HepG2 (cell line): ENCODE measurements around the gene CLEC16A. TPM values are rescaled to one million over a fixed set of nuclear protein-coding genes. Genes with fewer than 3 reads are reported as not detected.

Source experiments
- ASH2L ChIP-seq: fragments of 300-600, 200-600 bp; sonication (generic); IDR thresholded peaks from 2 replicates; pipeline ENCODE4 v1.7.0; 2017; ENCODE audit warnings: low read depth, mild to moderate bottlenecking, moderate library complexity, mixed read lengths, low read length; ENCODE audit not compliant: insufficient read length
- ESRRA ChIP-seq: sonication (generic); formaldehyde crosslinking; IDR thresholded peaks from 2 replicates; pipeline ENCODE4 v1.5.1; 2020; ENCODE audit warnings: mild to moderate bottlenecking, low read depth, missing genetic modification reagents
- GMEB1 ChIP-seq: sonication (generic); formaldehyde crosslinking; IDR thresholded peaks from 2 replicates; pipeline ENCODE4 v1.5.1; 2020; ENCODE audit warnings: missing genetic modification reagents, mild to moderate bottlenecking, borderline replicate concordance
- IKZF5 ChIP-seq: IDR thresholded peaks from 2 replicates; pipeline ENCODE4 v1.6.1; 2018; ENCODE audit warnings: missing genetic modification reagents, mild to moderate bottlenecking, missing compliant biosample characterization
- RNF2 ChIP-seq: fragments of 450-650 bp; conservative IDR thresholded peaks from 2 replicates; pipeline ENCODE4 v1.6.1; 2016; ENCODE audit warnings: low read depth
- SETDB1 ChIP-seq: sonication (generic); formaldehyde crosslinking; IDR thresholded peaks from 2 replicates; pipeline ENCODE4 v1.5.1; 2020; ENCODE audit warnings: missing genetic modification reagents, mild to moderate bottlenecking, borderline replicate concordance
- SMAD3 ChIP-seq: sonication (generic); formaldehyde crosslinking; IDR thresholded peaks from 2 replicates; pipeline ENCODE4 v1.4.0; 2020; ENCODE audit warnings: missing genetic modification reagents
- SRSF1 ChIP-seq: fragments of 200-400 bp; formaldehyde crosslinking; optimal IDR thresholded peaks from 2 replicates; pipeline ENCODE3; 2017; ENCODE audit warnings: mild to moderate bottlenecking, low read depth, low read length, moderate library complexity
- TBX2 ChIP-seq: sonication (generic); formaldehyde crosslinking; IDR thresholded peaks from 2 replicates; pipeline ENCODE4 v1.5.0; 2020; ENCODE audit warnings: missing genetic modification reagents, mild to moderate bottlenecking, borderline replicate concordance
- THAP11 ChIP-seq: IDR thresholded peaks from 2 replicates; pipeline ENCODE4 v1.6.1; 2016; ENCODE audit warnings: missing biosample characterization, missing genetic modification reagents
- THAP9 ChIP-seq: sonication (generic); formaldehyde crosslinking; IDR thresholded peaks from 2 replicates; pipeline ENCODE4; 2020; ENCODE audit warnings: missing genetic modification reagents, mild to moderate bottlenecking, borderline replicate concordance
- TP53 ChIP-seq: sonication (generic); formaldehyde crosslinking; conservative IDR thresholded peaks from 2 replicates; pipeline ENCODE4 v1.4.0; 2020; ENCODE audit warnings: missing genetic modification reagents
- ZFYVE20 ChIP-seq: sonication (generic); formaldehyde crosslinking; IDR thresholded peaks from 2 replicates; pipeline ENCODE4 v1.8.0; 2023; ENCODE audit warnings: low read depth, mild to moderate bottlenecking, moderate library complexity, missing genetic modification reagents, borderline replicate concordance
- ZNF12 ChIP-seq: sonication (generic); formaldehyde crosslinking; IDR thresholded peaks from 2 replicates; pipeline ENCODE4 v1.5.0; 2020; ENCODE audit warnings: missing genetic modification reagents
- ZNF205 ChIP-seq: IDR thresholded peaks from 2 replicates; pipeline ENCODE4 v1.6.1; 2018; ENCODE audit warnings: missing biosample characterization, missing genetic modification reagents
- ZNF292 ChIP-seq: sonication (generic); formaldehyde crosslinking; IDR thresholded peaks from 2 replicates; pipeline ENCODE4 v1.8.1; 2022; ENCODE audit warnings: mild to moderate bottlenecking, low read depth, missing genetic modification reagents, borderline replicate concordance
- ZNF619 ChIP-seq: sonication (generic); formaldehyde crosslinking; IDR thresholded peaks from 2 replicates; pipeline ENCODE4 v1.4.0; 2020; ENCODE audit warnings: mild to moderate bottlenecking, missing genetic modification reagents
- polyA plus RNA-seq, 8 experiments: library from polyadenylated mRNA; depleted of rRNA in 3 of 8; stranded (reverse) in 7 of 8; unstranded in 1 of 8; fragments of >200 nt; fragmentation: Illumina TruSeq in 4 of 8; extraction: Trizol in 4 of 8; gene quantifications; 2 replicates each; pipeline versions ENCODE4 v1.2.1 to v1.2.3, GENCODE V29; 2011 to 2016; ENCODE audit warnings: low read depth in 4 of 8, missing spikeins in 1 of 8, mixed read lengths in 1 of 8; ENCODE audit not compliant: insufficient read depth in 1 of 8
- total RNA-seq, 5 experiments: library from RNA; depleted of rRNA; stranded (reverse); fragments of >200 nt; fragmentation: Illumina TruSeq; extraction: Trizol; gene quantifications; 2 replicates each; pipeline ENCODE4 v1.2.3, GENCODE V29; 2016; ENCODE audit warnings: low read depth in 1 of 5
- TF ChIP-seq, protein P1 (sequence below): IDR thresholded peaks from 2 replicates; pipeline ENCODE4 v1.6.1; 2016; ENCODE audit warnings: mild to moderate bottlenecking

The CLEC16A gene
- total and polyA plus RNA-seq, 2 of the 13 experiments (the other 11 are each of a cell fraction or from before 2014, with no cell fraction given), result 8.5 to 10.3 TPM

GRCh38 chr16:10938796-10939648 is 5.3 kb upstream of the CLEC16A start (continued):
- TF ChIP-seq THAP9, result 0 out of 2 replicates have a peak, but pooled peaks have one; percentile 5
- no peak for TF ChIP-seq ESRRA
- TF ChIP-seq SETDB1 (CRISPR knock-in tag), result no peak
- TF ChIP-seq GMEB1, result no peak
- no peak for TF ChIP-seq TP53
- peak; percentile 47; the same call in 1 of the 2 replicates for TF ChIP-seq ZNF12 (CRISPR knock-in tag)
- TF ChIP-seq SRSF1, result no peak
- TF ChIP-seq IKZF5 (CRISPR knock-in tag), result peak; percentile 68; the same call in 1 of the 2 replicates
- no peak for TF ChIP-seq ZNF619 (CRISPR knock-in tag)
- TF ChIP-seq ZNF292 (CRISPR knock-in tag), result 0 out of 2 replicates have a peak, but pooled peaks have one; percentile 23
- 0 out of 2 replicates have a peak, but pooled peaks have one; percentile 20 for TF ChIP-seq SMAD3 (CRISPR knock-in tag)
- TF ChIP-seq ASH2L, result no peak
- TF ChIP-seq, protein P1, sequence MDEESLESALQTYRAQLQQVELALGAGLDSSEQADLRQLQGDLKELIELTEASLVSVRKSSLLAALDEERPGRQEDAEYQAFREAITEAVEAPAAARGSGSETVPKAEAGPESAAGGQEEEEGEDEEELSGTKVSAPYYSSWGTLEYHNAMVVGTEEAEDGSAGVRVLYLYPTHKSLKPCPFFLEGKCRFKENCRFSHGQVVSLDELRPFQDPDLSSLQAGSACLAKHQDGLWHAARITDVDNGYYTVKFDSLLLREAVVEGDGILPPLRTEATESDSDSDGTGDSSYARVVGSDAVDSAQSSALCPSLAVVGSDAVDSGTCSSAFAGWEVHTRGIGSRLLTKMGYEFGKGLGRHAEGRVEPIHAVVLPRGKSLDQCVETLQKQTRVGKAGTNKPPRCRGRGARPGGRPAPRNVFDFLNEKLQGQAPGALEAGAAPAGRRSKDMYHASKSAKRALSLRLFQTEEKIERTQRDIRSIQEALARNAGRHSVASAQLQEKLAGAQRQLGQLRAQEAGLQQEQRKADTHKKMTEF, result peak; percentile 48; the same call in 1 of the 2 replicates
- peak; percentile 24; the same call in 1 of the 2 replicates for TF ChIP-seq TBX2 (CRISPR knock-in tag)
- TF ChIP-seq RNF2, result no peak
- TF ChIP-seq THAP11, result peak; percentile 39; the same call in 1 of the 2 replicates
- 0 out of 2 replicates have a peak, but pooled peaks have one; percentile 18 for TF ChIP-seq ZNF205 (CRISPR knock-in tag)
- no peak for TF ChIP-seq ZFYVE20 (CRISPR knock-in tag)
